A549 (cell line): ENCODE data around the gene RSL24D1. TPM values are rescaled to one million over a fixed set of nuclear protein-coding genes. Genes with fewer than 3 reads are reported as not detected.
A peak's percentile ranks its signal among the peaks of the same experiment; 100 is the strongest.

Source experiments
- ATAC-seq, 2 experiments: fragments of 200-7000 bp in 1 of 2; fragments of >200 bp in 1 of 2; cut with Nextera tagmentation in 1 of 2; cut with Tn5 transposase in 1 of 2; 3 replicates each; pipeline versions ENCODE4 v1.8.0 to v1.9.1; 2018 to 2020; ENCODE audit warnings: mild to moderate bottlenecking in 1 of 2, moderate library complexity in 1 of 2
- CTCF ChIA-PET: fragments of 300-600 bp; sonication (Branson Sonifier 250); formaldehyde crosslinking; extraction: SDS; loops from one replicate; lab custom pipeline; 2021; ENCODE audit warnings: antibody characterized with exemption, inconsistent platforms; lab: Yijun Ruan, JAX
- POLR2A ChIA-PET: fragments of 350-600 bp; formaldehyde crosslinking; extraction: SDS; loops from one replicate; lab custom pipeline; 2021; ENCODE audit warnings: antibody characterized with exemption, inconsistent platforms; lab: Yijun Ruan, JAX
- DNase-seq, 2 experiments: peaks; one replicate each; pipeline versions ENCODE4 v3.0.0 to v3.0.0-alpha.2; 2011 to 2016; ENCODE audit warnings: low read depth in 1 of 2, low spot score in 1 of 2
- FAIRE-seq: peaks from 2 replicates; lab custom pipeline; 2011; peaks lifted over from hg19 to GRCh38; lab: Jason Lieb, UNC
- H3K27ac ChIP-seq, 2 experiments: fragments of >200 bp; sonication (Bioruptor Twin); formaldehyde crosslinking; 3 replicates each; pipeline ENCODE4 v1.5.1; 2016 to 2017
- H3K4me1 ChIP-seq: fragments of >200 bp; sonication (Bioruptor Twin); formaldehyde crosslinking; 3 replicates; pipeline ENCODE4 v1.6.1; 2016
- H3K4me2 ChIP-seq: fragments of >200 bp; sonication (Bioruptor Twin); formaldehyde crosslinking; 3 replicates; pipeline ENCODE4 v1.6.1; 2016
- H3K4me3 ChIP-seq: fragments of >200 bp; sonication (Bioruptor Twin); formaldehyde crosslinking; 3 replicates; pipeline ENCODE4 v1.5.1; 2016
- H3K9me3 ChIP-seq: fragments of >200 bp; sonication (Bioruptor Twin); formaldehyde crosslinking; 3 replicates; pipeline ENCODE4 v1.6.1; 2016
- CBX2 ChIP-seq: fragments of 200-600 bp; sonication (generic); IDR thresholded peaks from 2 replicates; pipeline ENCODE4 v1.6.1; 2016; ENCODE audit warnings: low read depth, mild to moderate bottlenecking, borderline replicate concordance
- CBX8 ChIP-seq: fragments of 200-600 bp; sonication (generic); IDR thresholded peaks from 2 replicates; pipeline ENCODE4 v1.6.1; 2016
- CEBPB ChIP-seq, 2 experiments: fragments of >200 bp in 1 of 2; sonication (Bioruptor Twin) in 1 of 2; formaldehyde crosslinking in 1 of 2; IDR thresholded peaks; 2 replicates each; pipeline ENCODE4 v1.6.1; 2012 to 2016
- CHD4 ChIP-seq: fragments of 200-600 bp; sonication (generic); IDR thresholded peaks from 2 replicates; pipeline ENCODE4 v1.6.1; 2016; ENCODE audit warnings: antibody characterized with exemption, mild to moderate bottlenecking, borderline replicate concordance
- EHMT2 ChIP-seq: fragments of 200-600 bp; sonication (generic); IDR thresholded peaks from 2 replicates; pipeline ENCODE4 v1.6.1; 2016; ENCODE audit warnings: antibody characterized with exemption, low read depth, mild to moderate bottlenecking, moderate library complexity
- ELK1 ChIP-seq: fragments of 150-350 bp; IDR thresholded peaks from 2 replicates; pipeline ENCODE4 v1.6.1; 2014; ENCODE audit warnings: low read depth, mild to moderate bottlenecking, low read length
- EP300 ChIP-seq, 2 experiments: fragments of >200 bp; sonication (Bioruptor Twin); formaldehyde crosslinking; IDR thresholded peaks; 2 replicates in 1 of 2; 3 replicates in 1 of 2; pipeline ENCODE4 v1.6.1; 2016 to 2017
- GATA3 ChIP-seq: IDR thresholded peaks from 2 replicates; pipeline ENCODE4 v1.6.1; 2012; ENCODE audit warnings: borderline replicate concordance
- HDAC2 ChIP-seq: fragments of 200-600 bp; sonication (generic); IDR thresholded peaks from 2 replicates; pipeline ENCODE4 v1.6.1; 2016
- HES2 ChIP-seq: fragments of >200 bp; sonication (Bioruptor Twin); formaldehyde crosslinking; IDR thresholded peaks from 2 replicates; pipeline ENCODE4 v1.6.1; 2016
- HEYL ChIP-seq: fragments of 250-450 bp; sonication (Bioruptor Pico); IDR thresholded peaks from 2 replicates; pipeline ENCODE4 v1.8.0; 2021; ENCODE audit warnings: mild to moderate bottlenecking, moderate library complexity
- HMGXB4 ChIP-seq: fragments of 250-450 bp; sonication (Bioruptor Pico); IDR thresholded peaks from 2 replicates; pipeline ENCODE4 v1.5.0; 2021; ENCODE audit warnings: mild to moderate bottlenecking, moderate library complexity, borderline replicate concordance
- JUN ChIP-seq, 2 experiments: fragments of >200 bp; sonication (Bioruptor Twin); formaldehyde crosslinking; IDR thresholded peaks; 2 replicates in 1 of 2; 3 replicates in 1 of 2; pipeline ENCODE4 v1.6.1; 2016 to 2017
- JUNB ChIP-seq: fragments of >200 bp; sonication (Bioruptor Twin); formaldehyde crosslinking; IDR thresholded peaks from 2 replicates; pipeline ENCODE4 v1.6.1; 2016
- MAX ChIP-seq: IDR thresholded peaks from 2 replicates; pipeline ENCODE4 v1.6.1; 2012
- MAZ ChIP-seq: fragments of 150-350 bp; IDR thresholded peaks from 2 replicates; pipeline ENCODE4 v1.6.1; 2014; ENCODE audit warnings: antibody characterized with exemption, low read depth, low read length, borderline replicate concordance
- NFE2L2 ChIP-seq: fragments of 150-350 bp; conservative IDR thresholded peaks from 2 replicates; pipeline ENCODE4 v1.6.1; 2014; ENCODE audit warnings: low read length
- NPAS2 ChIP-seq: fragments of 250-450 bp; sonication (Bioruptor Pico); IDR thresholded peaks from 2 replicates; pipeline ENCODE4 v1.8.0; 2022; ENCODE audit warnings: mild to moderate bottlenecking, moderate library complexity, borderline replicate concordance
- PBX3 ChIP-seq: IDR thresholded peaks from 2 replicates; pipeline ENCODE4 v1.6.1; 2012
- POLR2A ChIP-seq: IDR thresholded peaks from 2 replicates; pipeline ENCODE4 v1.6.1; 2012; ENCODE audit warnings: mild to moderate bottlenecking, low read length
- RFX5 ChIP-seq: fragments of 450-650 bp; IDR thresholded peaks from 2 replicates; pipeline ENCODE4 v1.7.1; 2014; ENCODE audit warnings: antibody characterized with exemption, mild to moderate bottlenecking, moderate library complexity
- RNF2 ChIP-seq: fragments of 200-600 bp; sonication (generic); IDR thresholded peaks from 2 replicates; pipeline ENCODE4 v1.6.1; 2016; ENCODE audit warnings: low read depth, mild to moderate bottlenecking, antibody characterized with exemption, moderate library complexity, borderline replicate concordance
- SMC3 ChIP-seq: fragments of >200 bp; sonication (Bioruptor Twin); formaldehyde crosslinking; IDR thresholded peaks from 3 replicates; pipeline ENCODE4 v1.6.1; 2018; ENCODE audit warnings: inconsistent platforms
- SREBF2 ChIP-seq: fragments of 450-650 bp; IDR thresholded peaks from 2 replicates; pipeline ENCODE4 v1.6.1; 2014; ENCODE audit warnings: mild to moderate bottlenecking, moderate library complexity
- USF2 ChIP-seq: fragments of 450-650 bp; IDR thresholded peaks from 2 replicates; pipeline ENCODE4 v1.6.1; 2014; ENCODE audit warnings: antibody characterized with exemption
- ZFP36 ChIP-seq: fragments of 450-650 bp; IDR thresholded peaks from 2 replicates; pipeline ENCODE4 v1.6.1; 2014; ENCODE audit warnings: borderline replicate concordance; ENCODE audit not compliant: partially characterized antibody
- ZNF302 ChIP-seq: fragments of 250-450 bp; sonication (Bioruptor Pico); IDR thresholded peaks from 2 replicates; pipeline ENCODE4 v1.9.0; 2021; ENCODE audit warnings: inconsistent platforms, mild to moderate bottlenecking, moderate library complexity
- ZSCAN20 ChIP-seq: fragments of 250-450 bp; sonication (Bioruptor Pico); IDR thresholded peaks from 2 replicates; pipeline ENCODE4 v1.8.0; 2022; ENCODE audit warnings: mild to moderate bottlenecking, moderate library complexity
- WGBS: methylation state at CpG from one replicate; pipeline ENCODE4 v1.1.6; 2017; ENCODE audit errors: missing lambda C conversion rate; 5-methylcytosine and 5-hydroxymethylcytosine counted together
- polyA plus RNA-seq, 4 experiments: library from polyadenylated mRNA; depleted of rRNA in 3 of 4; stranded (reverse); fragments of >200 nt; fragmentation: RNase III in 1 of 4; extraction: RNeasy Plus Mini Kit Qiagen cat#74134 plus additional on column Dnase treatment in 1 of 4; gene quantifications; 2 replicates in 3 of 4; 3 replicates in 1 of 4; pipeline ENCODE4 v1.2.3, GENCODE V29; 2011 to 2017

Gene RSL24D1
- polyA plus RNA-seq, 2 of the 4 experiments (the other 2 are of a cell fraction): 104 to 257 TPM

GRCh38 chr15:55224892-55225291, 28.2 kb upstream of the RSL24D1 start:
- Histone ChIP-seq H3K4me1 (peaks cover 16% of the 10 kb centered on the region), H3K4me3 (no peak overlapping the region), H3K9me3 (no peaks in the 10 kb centered on the region), H3K27ac (no peak overlapping the region), H3K4me2 (no peak overlapping the region)
- POLR2A ChIA-PET: no interaction called here
- no peak for ATAC-seq
- no peak for DNase-seq
- CTCF ChIA-PET: no interaction called here
- FAIRE-seq: no peak
- TF ChIP-seq ZFP36 (no peak), HMGXB4 (CRISPR knock-in tag) (no peak), RNF2 (no peak), POLR2A (no peak), HEYL (CRISPR knock-in tag) (no peak), EHMT2 (no peak), USF2 (no peak), MAX (no peak), ZNF302 (no peak)

GRCh38 chr15:55222588-55222987, 25.8 kb upstream of the RSL24D1 start:
- no peak for TF ChIP-seq HDAC2
- TF ChIP-seq CBX8: no peak
- no peak for TF ChIP-seq JUNB
- TF ChIP-seq USF2: no peak
- no peak for TF ChIP-seq SREBF2
- TF ChIP-seq RFX5: no peak
- TF ChIP-seq PBX3: no peak
- no peaks in the 10 kb centered on the region for H3K9me3 ChIP-seq
- H3K27ac ChIP-seq: peak overlapping the region in 1 of 2 experiments; percentile 82; a peak in 1 of 6 replicates
- ATAC-seq (no peak), FAIRE-seq (no peak), DNase-seq (no peak)
- POLR2A ChIA-PET: no interaction called here
- no peak overlapping the region for H3K4me2 ChIP-seq
- CTCF ChIA-PET: interaction anchor here (1.3 to 12.0 kb wide), 2 partner anchors 25 to 70 kb away, joined by 4 to 135 read pairs; no protein-coding TSS in a partner anchor
- H3K4me1 ChIP-seq: peaks cover 21% of the 10 kb centered on the region
- no peak overlapping the region for H3K4me3 ChIP-seq

- ChIA-PET POLR2A (interaction anchor here (0.6 to 1.0 kb wide), 2 partner anchors 36 to 66 kb away, joined by 3 read pairs; no protein-coding TSS in a partner anchor), CTCF (interaction anchor here (1.1 to 12.0 kb wide), 4 partner anchors 26 to 214 kb away, joined by 3 to 135 read pairs (median 6); no protein-coding TSS in a partner anchor)
- DNase-seq (peak; percentile 20 to 63), FAIRE-seq (peak; percentile 36), ATAC-seq (peak; percentile 81 to 82)
- H3K4me3 ChIP-seq: no peak overlapping the region
- peaks cover 21% of the 10 kb centered on the region for H3K4me1 ChIP-seq
- H3K27ac ChIP-seq: peak overlapping the region; percentile 58 to 82
- H3K9me3 ChIP-seq: no peaks in the 10 kb centered on the region
- 55% methylated on average over 6 of the region's 6 CpGs for WGBS
- H3K4me2 ChIP-seq: peak overlapping the region; percentile 65
- TF ChIP-seq NPAS2 (CRISPR knock-in tag): no peak
- TF ChIP-seq GATA3: no peak
- no peak for TF ChIP-seq ZSCAN20
- TF ChIP-seq ELK1: no peak
- TF ChIP-seq CEBPB (IDR thresholded peaks at IDR 0.05): peak; percentile 91 to 96
- TF ChIP-seq MAZ: no peak
- TF ChIP-seq ZNF302: no peak
- no peak for TF ChIP-seq CHD4
- 0 out of 5 replicates have a peak, but pooled peaks of 1 of the 2 experiments have one; percentile 15 for TF ChIP-seq EP300 (IDR thresholded peaks at IDR 0.05)
- no peak for TF ChIP-seq HDAC2
- TF ChIP-seq CBX2: no peak
- TF ChIP-seq NFE2L2: no peak
- TF ChIP-seq JUNB: no peak
- TF ChIP-seq HES2: peak; percentile 75
- TF ChIP-seq JUN (IDR thresholded peaks at IDR 0.05): no peak
- no peak for TF ChIP-seq SMC3
- TF ChIP-seq RNF2: no peak
Observed at GRCh38 chr15:55221090-55222011, 24.6 kb upstream of the RSL24D1 start.
